K562 (cell line): ENCODE measurements around the gene TUT1. TPM values are rescaled to one million over a fixed set of nuclear protein-coding genes. Genes with fewer than 3 reads are reported as not detected.
A peak's percentile ranks its signal among the peaks of the same experiment; 100 is the strongest.

Experiments
- ATF3 ChIP-seq, 2 experiments: fragments of 450-650 bp in 1 of 2; sonication (generic) in 1 of 2; formaldehyde crosslinking in 1 of 2; IDR thresholded peaks in 1 of 2; conservative IDR thresholded peaks in 1 of 2; 2 replicates each; pipeline versions ENCODE4 v1.6.1 to v1.8.1; 2016 to 2023; ENCODE audit warnings: mild to moderate bottlenecking in 2 of 2, moderate library complexity in 2 of 2, inconsistent platforms in 1 of 2, missing genetic modification reagents in 1 of 2
- C11orf30 ChIP-seq: fragments of 450-650 bp; IDR thresholded peaks from 2 replicates; pipeline ENCODE4 v1.6.1; 2016; ENCODE audit warnings: low read depth, mild to moderate bottlenecking
- CC2D1A ChIP-seq: fragments of 450-650 bp; IDR thresholded peaks from 2 replicates; pipeline ENCODE4 v1.6.1; 2017; ENCODE audit warnings: mild to moderate bottlenecking
- CREB1 ChIP-seq, 2 experiments: sonication (generic) in 1 of 2; formaldehyde crosslinking in 1 of 2; IDR thresholded peaks; 2 replicates each; pipeline versions ENCODE4 v1.6.1 to v1.8.0; 2012 to 2022; ENCODE audit warnings: inconsistent platforms in 1 of 2, mild to moderate bottlenecking in 1 of 2, missing genetic modification reagents in 1 of 2, moderate library complexity in 1 of 2
- EP400 ChIP-seq: fragments of 450-650 bp; IDR thresholded peaks from 2 replicates; pipeline ENCODE4 v1.6.1; 2017; ENCODE audit warnings: antibody characterized with exemption, mild to moderate bottlenecking, moderate library complexity
- FOXM1 ChIP-seq, 2 experiments: fragments of 450-650 bp in 1 of 2; sonication (generic) in 1 of 2; formaldehyde crosslinking in 1 of 2; IDR thresholded peaks; 2 replicates each; pipeline versions ENCODE4 v1.6.1 to v1.9.0; 2017 to 2022; ENCODE audit warnings: low read depth in 2 of 2, mild to moderate bottlenecking in 2 of 2, missing genetic modification reagents in 1 of 2, moderate library complexity in 1 of 2
- HMBOX1 ChIP-seq: sonication (generic); IDR thresholded peaks from 2 replicates; pipeline ENCODE4 v1.6.1; 2016
- MTA1 ChIP-seq: fragments of 450-650 bp; IDR thresholded peaks from 2 replicates; pipeline ENCODE4 v1.6.1; 2017; ENCODE audit warnings: borderline replicate concordance
- MYC ChIP-seq, 2 experiments: fragments of 250-450 bp in 1 of 2; sonication (Bioruptor Pico) in 1 of 2; IDR thresholded peaks; 2 replicates each; pipeline versions ENCODE4 v1.5.1 to v1.6.1; 2012 to 2021; ENCODE audit warnings: low read depth in 2 of 2, borderline replicate concordance in 1 of 2, improper control_type of control experiment in 1 of 2, low read length in 1 of 2, mild to moderate bottlenecking in 1 of 2, moderate library complexity in 1 of 2
- RBBP5 ChIP-seq: fragments of 200-600 bp; sonication (generic); IDR thresholded peaks from 2 replicates; pipeline ENCODE4 v1.6.1; 2012; ENCODE audit warnings: borderline replicate concordance, mild to moderate bottlenecking, low read length, control low read depth, inconsistent platforms; ENCODE audit not compliant: insufficient read depth, poor library complexity, severe bottlenecking
- SOX6 ChIP-seq: fragments of 450-650 bp; IDR thresholded peaks from 2 replicates; pipeline ENCODE4 v1.6.1; 2014; ENCODE audit warnings: mild to moderate bottlenecking
- SRSF3 ChIP-seq: fragments of 200-400 bp; formaldehyde crosslinking; IDR thresholded peaks from 2 replicates; pipeline ENCODE4 v1.6.1; 2016; ENCODE audit warnings: mild to moderate bottlenecking, low read length, moderate library complexity; ENCODE audit not compliant: insufficient read depth
- TEAD1 ChIP-seq, 2 experiments: fragments of 450-650 bp in 1 of 2; sonication (generic) in 1 of 2; formaldehyde crosslinking; IDR thresholded peaks; 2 replicates each; pipeline versions ENCODE4 v1.4.0 to v1.8.0; 2020 to 2022; ENCODE audit warnings: mild to moderate bottlenecking in 2 of 2, missing genetic modification reagents in 1 of 2
- ZNF511 ChIP-seq: sonication (generic); formaldehyde crosslinking; IDR thresholded peaks from 2 replicates; pipeline ENCODE4 v1.8.0; 2022; ENCODE audit warnings: mild to moderate bottlenecking, missing genetic modification reagents
- ZNF740 ChIP-seq, 3 experiments: fragments of 200-800 bp in 1 of 3; sonication (Bioruptor generic) in 1 of 3; sonication (generic) in 1 of 3; formaldehyde crosslinking in 1 of 3; IDR thresholded peaks; 2 replicates each; pipeline versions ENCODE4 v1.6.1 to v1.8.0; 2016 to 2022; ENCODE audit warnings: mild to moderate bottlenecking in 2 of 3, missing compliant biosample characterization in 2 of 3, missing genetic modification characterization in 2 of 3, missing genetic modification reagents in 1 of 3
- polyA plus RNA-seq, 8 experiments: library from polyadenylated mRNA; depleted of rRNA in 4 of 8; stranded (reverse) in 5 of 8; unstranded in 3 of 8; fragments of >200 nt; fragmentation: Nextera tagmentation in 2 of 8; fragmentation: Illumina TruSeq in 1 of 8; extraction: Ambion mirVana in 2 of 8; extraction: Trizol in 1 of 8; gene quantifications; 2 replicates each; pipeline versions ENCODE4 v1.2.1 to v1.2.3, GENCODE V29; 2011 to 2014; ENCODE audit warnings: inconsistent platforms in 1 of 8, missing spikeins in 1 of 8
- total RNA-seq, 7 experiments: library from RNA; depleted of rRNA in 6 of 7; stranded (reverse); fragments of >200 nt in 6 of 7; fragmentation: Illumina TruSeq in 2 of 7; extraction: Trizol in 2 of 7; gene quantifications; 2 replicates each; pipeline versions ENCODE4 v1.2.1 to v1.2.3, GENCODE V29; 2011 to 2021; ENCODE audit warnings: low replicate concordance in 1 of 7
- TF ChIP-seq, protein P1 (sequence below): fragments of 150-350 bp; IDR thresholded peaks from 2 replicates; pipeline ENCODE4 v1.6.1; 2014; ENCODE audit warnings: low read depth, mild to moderate bottlenecking, low read length, borderline replicate concordance

TUT1 gene
- total and polyA plus RNA-seq, 9 of the 15 experiments (the other 6 are each of a cell fraction or from before 2014, with no cell fraction given) = 0.66 to 44.3 (median 15.7) TPM

- TF ChIP-seq TEAD1 (CRISPR knock-in tag; IDR thresholded peaks at IDR 0.05) = peak in 1 of 2 experiments; percentile 85; a peak in 2 of 4 replicates
- peak; percentile 38; the same call in 1 of the 2 replicates for TF ChIP-seq ZNF511 (CRISPR knock-in tag)
- no peak for TF ChIP-seq RBBP5
- peak; percentile 45; the same call in 1 of the 2 replicates for TF ChIP-seq EP400
- no peak for TF ChIP-seq SRSF3
- peak; percentile 77; the same call in 1 of the 2 replicates for TF ChIP-seq MYC (IDR thresholded peaks at IDR 0.05; ENCODE audit: low read depth, low read length)
- TF ChIP-seq MYC (CRISPR knock-in tag; IDR thresholded peaks at IDR 0.05; ENCODE audit: borderline replicate concordance, low read depth) = no peak
- peak; percentile 54; the same call in 1 of the 2 replicates for TF ChIP-seq SOX6
- TF ChIP-seq CREB1 (IDR thresholded peaks at IDR 0.05) = no peak
- no peak; the same call in 1 of the 2 replicates for TF ChIP-seq CREB1 (CRISPR knock-in tag; IDR thresholded peaks at IDR 0.05)
- peak; percentile 36; the same call in 1 of the 2 replicates for TF ChIP-seq C11orf30
- TF ChIP-seq, protein P1, sequence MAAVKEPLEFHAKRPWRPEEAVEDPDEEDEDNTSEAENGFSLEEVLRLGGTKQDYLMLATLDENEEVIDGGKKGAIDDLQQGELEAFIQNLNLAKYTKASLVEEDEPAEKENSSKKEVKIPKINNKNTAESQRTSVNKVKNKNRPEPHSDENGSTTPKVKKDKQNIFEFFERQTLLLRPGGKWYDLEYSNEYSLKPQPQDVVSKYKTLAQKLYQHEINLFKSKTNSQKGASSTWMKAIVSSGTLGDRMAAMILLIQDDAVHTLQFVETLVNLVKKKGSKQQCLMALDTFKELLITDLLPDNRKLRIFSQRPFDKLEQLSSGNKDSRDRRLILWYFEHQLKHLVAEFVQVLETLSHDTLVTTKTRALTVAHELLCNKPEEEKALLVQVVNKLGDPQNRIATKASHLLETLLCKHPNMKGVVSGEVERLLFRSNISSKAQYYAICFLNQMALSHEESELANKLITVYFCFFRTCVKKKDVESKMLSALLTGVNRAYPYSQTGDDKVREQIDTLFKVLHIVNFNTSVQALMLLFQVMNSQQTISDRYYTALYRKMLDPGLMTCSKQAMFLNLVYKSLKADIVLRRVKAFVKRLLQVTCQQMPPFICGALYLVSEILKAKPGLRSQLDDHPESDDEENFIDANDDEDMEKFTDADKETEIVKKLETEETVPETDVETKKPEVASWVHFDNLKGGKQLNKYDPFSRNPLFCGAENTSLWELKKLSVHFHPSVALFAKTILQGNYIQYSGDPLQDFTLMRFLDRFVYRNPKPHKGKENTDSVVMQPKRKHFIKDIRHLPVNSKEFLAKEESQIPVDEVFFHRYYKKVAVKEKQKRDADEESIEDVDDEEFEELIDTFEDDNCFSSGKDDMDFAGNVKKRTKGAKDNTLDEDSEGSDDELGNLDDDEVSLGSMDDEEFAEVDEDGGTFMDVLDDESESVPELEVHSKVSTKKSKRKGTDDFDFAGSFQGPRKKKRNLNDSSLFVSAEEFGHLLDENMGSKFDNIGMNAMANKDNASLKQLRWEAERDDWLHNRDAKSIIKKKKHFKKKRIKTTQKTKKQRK = no peak
- TF ChIP-seq ATF3 (IDR thresholded peaks at IDR 0.05) = peak; percentile 75
- TF ChIP-seq ATF3 (CRISPR knock-in tag; conservative IDR thresholded peaks at IDR 0.05) = no peak; the same call in 1 of the 2 replicates
- no peak for TF ChIP-seq MTA1
- TF ChIP-seq FOXM1 (IDR thresholded peaks at IDR 0.05; ENCODE audit: low read depth) = peak; percentile 14; the same call in 1 of the 2 replicates
- TF ChIP-seq FOXM1 (CRISPR knock-in tag; IDR thresholded peaks at IDR 0.05; ENCODE audit: low read depth) = no peak
- peak; percentile 43; the same call in 1 of the 2 replicates for TF ChIP-seq CC2D1A
- TF ChIP-seq HMBOX1 = peak; percentile 85
- peak; percentile 97 for TF ChIP-seq ZNF740 (CRISPR knock-in tag; IDR thresholded peaks at IDR 0.05)
- TF ChIP-seq ZNF740 (tag; IDR thresholded peaks at IDR 0.05) = peak in 1 of 2 experiments; percentile 87; a peak in 2 of 4 replicates
Observed at GRCh38 chr11:62560566-62561103, 30.7 kb downstream of the TUT1 start (continued).
